Measurements from ENCODE around the gene C16orf82.

The C16orf82 gene

DNA sequence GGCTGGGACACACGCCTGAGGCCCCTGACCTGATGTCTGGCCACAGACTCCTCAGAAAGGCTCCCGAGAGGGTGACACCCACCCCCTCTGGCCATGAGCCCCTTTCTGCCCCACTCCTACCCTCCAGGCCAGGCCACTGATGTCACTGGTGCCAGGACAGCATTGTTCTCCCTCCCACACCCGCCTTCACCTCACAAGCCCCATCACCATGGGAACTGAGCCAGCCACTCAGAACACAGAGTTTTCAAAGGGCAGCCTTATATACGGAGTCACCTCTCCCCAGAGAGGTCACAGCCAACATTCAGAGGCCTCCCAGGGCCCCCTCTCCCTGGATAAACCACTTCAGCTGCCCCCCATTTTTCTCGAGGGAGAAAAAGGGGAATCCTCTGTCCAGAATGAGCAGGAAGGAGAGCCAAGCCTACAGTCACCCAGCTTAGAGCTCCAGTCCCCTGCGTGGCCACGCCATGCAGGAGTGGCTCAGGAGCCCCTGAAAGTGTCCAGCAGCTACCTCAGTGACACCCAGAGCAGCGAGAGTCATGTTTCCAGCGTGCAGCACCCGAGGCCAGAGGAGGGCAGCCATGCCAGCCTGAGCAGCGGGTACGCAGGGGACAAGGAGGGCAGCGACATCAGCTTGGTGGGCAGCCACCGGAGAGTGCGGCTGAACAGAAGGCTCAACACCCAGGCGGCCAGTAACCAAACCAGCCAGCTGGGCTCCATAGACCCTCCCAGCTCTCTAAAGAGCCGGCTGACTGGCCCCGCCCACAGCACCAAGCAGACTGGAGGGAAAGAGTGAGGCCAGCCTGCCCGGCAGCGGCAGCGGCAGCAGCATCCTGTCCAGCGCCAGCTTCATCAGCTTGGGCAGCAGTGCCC lies at the start of gene C16orf82:
Gene C16orf82 (plus strand): TSS at position 260 of the 870 bp plus-strand sequence.
- H3K4me3 ChIP-seq, result no peak within 1 kb of the TSS
- H3K4me1 ChIP-seq, result no peaks in the 10 kb centered on the region
- DNase-seq, result no peak
- peaks cover 0 to 7% of the 10 kb centered on the region in 2 donors for H3K27me3 ChIP-seq
- H3K9me3 ChIP-seq, result peaks cover 0 to 4% (median 0%) of the 10 kb centered on the region in 3 donors
- intact Hi-C loops (cut with DNase I; ENCODE audit: low total_unique reads), result no loop called here
- no peak within 1 kb of the TSS for H3K27ac ChIP-seq
- TF ChIP-seq, protein P1, sequence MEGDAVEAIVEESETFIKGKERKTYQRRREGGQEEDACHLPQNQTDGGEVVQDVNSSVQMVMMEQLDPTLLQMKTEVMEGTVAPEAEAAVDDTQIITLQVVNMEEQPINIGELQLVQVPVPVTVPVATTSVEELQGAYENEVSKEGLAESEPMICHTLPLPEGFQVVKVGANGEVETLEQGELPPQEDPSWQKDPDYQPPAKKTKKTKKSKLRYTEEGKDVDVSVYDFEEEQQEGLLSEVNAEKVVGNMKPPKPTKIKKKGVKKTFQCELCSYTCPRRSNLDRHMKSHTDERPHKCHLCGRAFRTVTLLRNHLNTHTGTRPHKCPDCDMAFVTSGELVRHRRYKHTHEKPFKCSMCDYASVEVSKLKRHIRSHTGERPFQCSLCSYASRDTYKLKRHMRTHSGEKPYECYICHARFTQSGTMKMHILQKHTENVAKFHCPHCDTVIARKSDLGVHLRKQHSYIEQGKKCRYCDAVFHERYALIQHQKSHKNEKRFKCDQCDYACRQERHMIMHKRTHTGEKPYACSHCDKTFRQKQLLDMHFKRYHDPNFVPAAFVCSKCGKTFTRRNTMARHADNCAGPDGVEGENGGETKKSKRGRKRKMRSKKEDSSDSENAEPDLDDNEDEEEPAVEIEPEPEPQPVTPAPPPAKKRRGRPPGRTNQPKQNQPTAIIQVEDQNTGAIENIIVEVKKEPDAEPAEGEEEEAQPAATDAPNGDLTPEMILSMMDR (IDR thresholded peaks at IDR 0.05), result no peak
- H3K36me3 ChIP-seq, result no peaks in the 10 kb centered on the region

GRCh38 chr16:27020031-27020430 lies 46.7 kb upstream of the C16orf82 start:
- Histone ChIP-seq H3K4me1 (no peaks in the 10 kb centered on the region), H3K27ac (no peak overlapping the region), H3K9me3 (no peaks in the 10 kb centered on the region), H3K4me3 (no peak overlapping the region), H3K36me3 (no peaks in the 10 kb centered on the region), H3K27me3 (no peaks in the 10 kb centered on the region)
- DNase-seq, result no peak
- TF ChIP-seq, protein P1 (IDR thresholded peaks at IDR 0.05), result no peak
- intact Hi-C loops (cut with DNase I; ENCODE audit: low total_unique reads), result no loop called here

- no peak overlapping the region for H3K4me3 ChIP-seq
- H3K4me1 ChIP-seq, result no peaks in the 10 kb centered on the region
- no peaks in the 10 kb centered on the region for H3K27me3 ChIP-seq
- TF ChIP-seq, protein P1 (IDR thresholded peaks at IDR 0.05), result no peak
- no peak for DNase-seq
- no peak overlapping the region for H3K27ac ChIP-seq
- intact Hi-C loops (cut with DNase I; ENCODE audit: low total_unique reads), result no loop called here
- H3K9me3 ChIP-seq, result no peaks in the 10 kb centered on the region
- H3K36me3 ChIP-seq, result no peaks in the 10 kb centered on the region
Observed at GRCh38 chr16:27024010-27024409, 42.7 kb upstream of the C16orf82 start.

GRCh38 chr16:27025581-27025980 lies 41.1 kb upstream of the C16orf82 start:
- TF ChIP-seq, protein P1 (IDR thresholded peaks at IDR 0.05), result no peak
- no peaks in the 10 kb centered on the region for H3K4me1 ChIP-seq
- no peaks in the 10 kb centered on the region for H3K36me3 ChIP-seq
- no peaks in the 10 kb centered on the region for H3K9me3 ChIP-seq
- intact Hi-C loops (cut with DNase I; ENCODE audit: low total_unique reads), result no loop called here
- H3K27ac ChIP-seq, result no peak overlapping the region
- no peak overlapping the region for H3K4me3 ChIP-seq
- DNase-seq, result no peak
- H3K27me3 ChIP-seq, result no peaks in the 10 kb centered on the region

DNA sequence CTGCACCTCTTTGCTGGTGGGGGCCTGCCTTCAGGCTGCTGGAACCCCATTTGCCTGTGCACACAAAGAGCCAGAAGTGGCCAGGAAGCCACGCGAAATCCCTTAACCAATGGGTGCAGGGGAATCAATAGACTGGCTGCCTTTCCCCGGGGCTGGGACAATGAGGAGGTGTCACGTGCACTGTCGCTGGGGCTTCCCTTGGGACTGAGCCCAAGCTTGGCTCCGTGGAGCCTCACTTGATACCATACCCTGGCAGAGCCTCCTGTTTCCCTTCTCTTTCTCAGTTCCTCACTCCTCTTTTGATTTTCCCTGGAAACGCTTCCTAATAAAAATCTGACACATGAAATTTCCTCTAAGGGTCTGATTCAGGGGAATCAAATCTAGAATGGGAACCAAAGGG lies 38.8 kb upstream of the C16orf82 start:
- Histone ChIP-seq H3K27ac (no peak overlapping the region), H3K9me3 (no peaks in the 10 kb centered on the region), H3K27me3 (no peaks in the 10 kb centered on the region), H3K4me3 (no peak overlapping the region), H3K36me3 (no peaks in the 10 kb centered on the region), H3K4me1 (no peaks in the 10 kb centered on the region)
- TF ChIP-seq, protein P1 (IDR thresholded peaks at IDR 0.05), result no peak
- intact Hi-C loops (cut with DNase I; ENCODE audit: low total_unique reads), result no loop called here
- no peak for DNase-seq

Measured in tibial artery (tissue), 4 donors.